Measurements from ENCODE around the gene SWT1.
"Not testable (repeated sequence)": the region's sequence is repeated elsewhere in the genome, so short reads cannot be mapped to it uniquely, and the experiment has no call there.

The SWT1 gene

DNA sequence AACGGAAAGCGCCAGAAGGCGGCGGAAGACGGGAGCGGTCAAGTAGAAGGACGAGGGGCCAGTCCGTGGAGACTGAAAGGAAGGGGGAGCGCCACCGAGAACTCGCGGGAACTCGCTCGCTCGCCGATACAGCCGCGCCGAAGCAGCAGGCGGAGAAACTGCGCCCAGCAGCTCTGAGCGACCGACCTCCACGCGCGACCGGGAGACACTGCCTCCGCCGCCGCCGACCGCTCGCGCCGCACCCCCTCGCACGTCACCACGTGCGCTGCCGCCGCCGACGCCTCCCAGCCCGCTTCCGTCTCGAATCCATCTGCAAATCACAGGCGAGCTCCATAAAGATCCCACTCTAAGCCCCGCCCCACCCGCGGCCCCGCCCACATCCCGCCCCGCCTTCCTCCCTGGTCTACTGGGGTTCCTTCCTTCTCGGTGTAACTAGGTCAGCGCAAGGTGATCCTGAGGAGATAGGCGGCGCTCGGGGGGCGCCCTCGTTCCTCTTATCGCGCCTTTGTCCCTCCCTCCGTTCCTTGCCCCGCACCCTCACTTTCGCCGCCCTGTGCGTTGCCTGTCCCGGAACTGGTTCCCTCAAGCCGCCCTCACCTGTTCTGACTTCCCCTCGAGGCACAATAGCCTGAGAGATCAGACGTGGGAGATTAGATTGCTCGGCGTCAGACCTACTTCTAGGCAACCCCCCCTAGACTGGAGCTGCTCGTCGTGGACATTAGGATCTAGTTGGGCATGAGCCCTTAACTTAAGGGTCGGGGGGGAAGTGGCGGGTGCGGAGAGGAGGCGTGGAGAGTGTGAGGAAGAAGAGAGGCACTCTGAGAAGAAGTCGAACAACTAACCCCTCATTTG is 160.3 kb downstream of the SWT1 start, which contains the start of gene IVNS1ABP:
TSS of gene IVNS1ABP (minus strand) at position 210 of the 852 bp plus-strand sequence. CDS start 7,750 bp downstream, outside the sequence.
- TF ChIP-seq, protein P1, sequence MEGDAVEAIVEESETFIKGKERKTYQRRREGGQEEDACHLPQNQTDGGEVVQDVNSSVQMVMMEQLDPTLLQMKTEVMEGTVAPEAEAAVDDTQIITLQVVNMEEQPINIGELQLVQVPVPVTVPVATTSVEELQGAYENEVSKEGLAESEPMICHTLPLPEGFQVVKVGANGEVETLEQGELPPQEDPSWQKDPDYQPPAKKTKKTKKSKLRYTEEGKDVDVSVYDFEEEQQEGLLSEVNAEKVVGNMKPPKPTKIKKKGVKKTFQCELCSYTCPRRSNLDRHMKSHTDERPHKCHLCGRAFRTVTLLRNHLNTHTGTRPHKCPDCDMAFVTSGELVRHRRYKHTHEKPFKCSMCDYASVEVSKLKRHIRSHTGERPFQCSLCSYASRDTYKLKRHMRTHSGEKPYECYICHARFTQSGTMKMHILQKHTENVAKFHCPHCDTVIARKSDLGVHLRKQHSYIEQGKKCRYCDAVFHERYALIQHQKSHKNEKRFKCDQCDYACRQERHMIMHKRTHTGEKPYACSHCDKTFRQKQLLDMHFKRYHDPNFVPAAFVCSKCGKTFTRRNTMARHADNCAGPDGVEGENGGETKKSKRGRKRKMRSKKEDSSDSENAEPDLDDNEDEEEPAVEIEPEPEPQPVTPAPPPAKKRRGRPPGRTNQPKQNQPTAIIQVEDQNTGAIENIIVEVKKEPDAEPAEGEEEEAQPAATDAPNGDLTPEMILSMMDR (IDR thresholded peaks at IDR 0.05; ENCODE audit: low read length, missing control alignments) = peak; percentile 21
- peak; percentile 91 for DNase-seq (ENCODE audit: low read depth)
- peak within 1 kb of the TSS; percentile 94 for H3K4me3 ChIP-seq (replicated peaks; ENCODE audit: low read depth, low read length)

DNA sequence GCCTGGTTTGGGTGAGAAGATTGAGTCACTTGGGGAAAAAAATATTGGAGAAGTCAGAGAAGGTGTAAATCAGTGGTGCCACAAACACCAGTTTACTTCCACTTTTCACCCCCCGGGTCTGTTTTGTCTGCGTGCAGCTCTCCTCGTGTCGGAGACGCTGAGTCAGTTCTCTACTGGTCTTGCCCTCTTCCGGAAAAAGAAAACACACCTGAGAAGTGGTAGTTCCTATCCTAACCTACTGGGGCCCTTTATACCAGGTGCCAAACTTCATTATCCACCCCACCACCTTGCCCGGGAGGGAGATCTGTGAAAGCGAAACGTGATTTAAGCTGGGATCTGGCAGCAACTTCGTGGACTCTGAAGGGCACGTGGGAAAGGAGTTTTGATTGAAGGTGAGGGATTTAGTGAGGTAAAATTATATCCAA is 160.9 kb downstream of the SWT1 start:
- TF ChIP-seq, protein P1 (IDR thresholded peaks at IDR 0.05; ENCODE audit: low read length, missing control alignments) = no peak
- DNase-seq (ENCODE audit: low read depth) = no peak
- H3K4me3 ChIP-seq (replicated peaks; ENCODE audit: low read depth, low read length) = peak overlapping the region; percentile 94

DNA sequence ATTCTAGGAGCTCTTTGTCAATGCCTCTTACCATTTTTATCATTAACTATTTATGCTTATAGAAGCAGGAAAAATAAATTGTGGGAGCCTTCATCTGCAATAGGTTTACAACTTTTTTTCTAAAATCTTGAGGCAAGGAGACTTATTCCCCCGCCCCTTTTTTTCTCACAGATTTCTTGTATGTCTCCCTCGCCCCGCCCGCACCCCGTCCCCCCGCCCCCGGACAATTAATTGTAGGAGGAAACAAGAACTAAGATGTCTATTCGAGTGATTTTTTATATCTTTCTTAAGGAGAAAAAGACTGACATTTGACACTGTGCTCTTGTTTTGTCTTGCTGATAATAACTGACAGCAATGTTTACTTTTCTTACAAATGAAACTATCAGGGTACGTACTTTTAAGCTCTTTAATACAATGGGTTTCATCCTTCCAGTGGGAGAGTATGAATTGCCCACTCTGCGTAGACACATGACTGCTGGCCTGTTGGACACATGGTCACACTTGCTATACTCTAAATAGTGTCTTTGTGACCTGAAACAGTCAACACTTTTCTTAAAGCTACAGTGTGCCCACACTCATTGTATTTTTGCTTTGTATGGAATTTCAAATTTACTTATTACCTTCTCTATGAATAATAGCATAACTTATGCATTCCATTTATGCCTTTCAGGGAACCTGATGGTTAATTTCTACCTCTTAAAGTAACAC is 161.6 kb downstream of the SWT1 start:
- TF ChIP-seq, protein P1 (IDR thresholded peaks at IDR 0.05; ENCODE audit: low read length, missing control alignments) = no peak
- DNase-seq (ENCODE audit: low read depth) = no peak

DNA sequence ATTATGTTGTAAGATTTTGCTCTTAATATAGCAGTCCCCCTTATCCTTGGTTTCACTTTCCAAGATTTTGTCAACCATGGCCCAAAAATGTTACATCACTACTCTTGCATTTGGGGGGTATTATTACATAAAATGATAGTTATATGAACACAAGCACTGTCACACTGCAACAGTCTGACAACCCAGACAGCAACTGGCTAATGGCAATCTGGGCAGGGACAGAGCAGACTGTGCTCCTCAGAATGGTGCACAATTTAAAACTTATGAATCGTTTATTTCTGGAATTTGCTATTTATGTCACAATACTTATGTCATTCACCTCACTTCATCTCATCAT is 162.1 kb downstream of the SWT1 start:
- no peak for DNase-seq (ENCODE audit: low read depth)
- H3K4me3 ChIP-seq (replicated peaks; ENCODE audit: low read depth, low read length) = no peak overlapping the region
- TF ChIP-seq, protein P1 (IDR thresholded peaks at IDR 0.05; ENCODE audit: low read length, missing control alignments) = no peak

More for the DNA sequence above, 161.6 kb downstream of the SWT1 start:
- H3K4me3 ChIP-seq (replicated peaks; ENCODE audit: low read depth, low read length) = no peak overlapping the region

DNA sequence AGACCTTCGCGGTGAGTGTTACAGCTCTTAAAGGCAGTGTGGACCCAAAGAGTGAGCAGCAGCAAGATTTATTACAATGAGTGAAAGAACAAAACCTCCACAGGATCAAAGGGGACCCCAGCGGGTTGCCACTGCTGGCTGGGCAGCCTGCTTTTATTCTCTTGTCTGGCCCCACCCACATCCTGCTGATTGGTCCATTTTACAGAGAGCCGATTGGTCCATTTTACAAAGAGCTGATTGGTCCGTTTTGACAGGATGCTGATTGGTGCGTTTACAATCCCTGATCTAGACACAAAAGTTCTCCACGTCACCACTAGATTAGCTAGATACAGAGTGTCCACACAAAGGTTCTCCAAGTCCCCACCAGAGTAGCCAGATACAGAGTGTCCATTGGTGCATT is 164.1 kb downstream of the SWT1 start:
- not testable (repeated sequence) for H3K4me3 ChIP-seq (replicated peaks; ENCODE audit: low read depth, low read length); DNase-seq (ENCODE audit: low read depth)

DNA sequence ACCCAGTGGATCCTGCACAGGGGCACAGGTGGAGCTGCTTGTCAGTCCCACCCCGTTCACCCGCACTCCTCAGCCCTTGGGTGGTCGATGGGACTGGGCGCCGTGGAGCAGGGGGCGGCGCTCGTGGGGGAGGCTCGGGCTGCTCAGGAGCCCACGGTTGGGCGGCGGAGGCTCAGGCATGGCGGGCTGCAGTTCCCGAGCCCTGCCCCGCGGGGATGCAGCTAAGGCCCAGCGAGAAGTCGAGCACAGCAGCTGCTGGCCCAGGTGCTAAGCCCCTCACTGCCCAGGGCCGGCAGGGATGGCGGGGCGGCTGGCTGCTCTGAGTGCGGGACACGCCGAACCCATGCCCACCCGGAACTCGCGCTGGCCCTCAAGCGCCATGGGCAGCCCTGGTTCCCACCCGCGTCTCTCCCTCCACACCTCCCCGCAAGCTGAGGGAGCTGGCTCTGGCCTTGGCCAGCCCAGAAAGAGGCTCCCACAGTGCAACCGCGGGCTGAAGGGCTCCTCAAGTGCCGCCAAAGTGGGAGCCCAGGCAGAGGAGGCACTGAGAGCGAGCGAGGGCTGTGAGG is 164.8 kb downstream of the SWT1 start:
- H3K4me3 ChIP-seq (replicated peaks; ENCODE audit: low read depth, low read length); DNase-seq (ENCODE audit: low read depth): not testable (repeated sequence)

DNA sequence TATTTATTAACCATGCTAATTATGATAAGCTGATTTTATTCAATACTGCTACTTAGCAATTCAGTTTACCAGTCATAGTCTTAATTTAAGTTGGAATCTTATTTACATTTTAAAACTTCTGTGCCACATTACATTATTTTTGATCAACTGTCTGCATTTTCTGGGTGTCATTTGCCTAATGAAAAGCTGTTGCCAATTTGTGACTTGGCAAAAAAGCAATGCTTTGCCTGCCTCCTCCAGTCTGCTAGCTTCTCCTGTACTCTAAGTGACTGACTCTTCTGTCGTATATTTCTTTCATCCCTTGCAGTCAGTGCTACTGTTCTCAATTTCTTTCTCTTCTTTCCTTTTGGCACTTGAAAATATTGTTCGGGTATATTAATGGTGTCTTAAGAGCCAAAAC is 165.7 kb downstream of the SWT1 start:
- DNase-seq (ENCODE audit: low read depth) = no peak
- TF ChIP-seq, protein P1 (IDR thresholded peaks at IDR 0.05; ENCODE audit: low read length, missing control alignments) = no peak
- no peak overlapping the region for H3K4me3 ChIP-seq (replicated peaks; ENCODE audit: low read depth, low read length)

Measured in fibroblast of pulmonary artery (primary cell).